ENCODE results near the gene SDK1.
"Not testable (repeated sequence)": the region's sequence is repeated elsewhere in the genome, so short reads cannot be mapped to it uniquely, and the experiment has no call there.

SDK1 gene

GRCh38 chr7:3682028-3682710 lies 381.1 kb downstream of the SDK1 start:
- peak; percentile 57 for DNase-seq

GRCh38 chr7:3683546-3684539 lies 382.8 kb downstream of the SDK1 start:
- no peak for DNase-seq

GRCh38 chr7:3688071-3688470 lies 387.0 kb downstream of the SDK1 start:
- DNase-seq = no peak

- no peak for DNase-seq
Measured at GRCh38 chr7:3688842-3689241, 387.8 kb downstream of the SDK1 start.

GRCh38 chr7:3691478-3692158 lies 390.6 kb downstream of the SDK1 start:
- DNase-seq = peak; percentile 42

GRCh38 chr7:3695602-3696001 lies 394.6 kb downstream of the SDK1 start:
- no peak for DNase-seq

GRCh38 chr7:3696113-3696512 lies 395.1 kb downstream of the SDK1 start:
- no peak for DNase-seq

- DNase-seq = no peak
Measured at GRCh38 chr7:3697472-3697871, 396.4 kb downstream of the SDK1 start.

GRCh38 chr7:3705258-3705657 lies 404.2 kb downstream of the SDK1 start:
- DNase-seq = no peak

- DNase-seq = not testable (repeated sequence)
Measured at GRCh38 chr7:3706091-3706490, 405.0 kb downstream of the SDK1 start.

- no peak for DNase-seq
Measured at GRCh38 chr7:3710122-3710521, 409.1 kb downstream of the SDK1 start.

- DNase-seq = no peak
Measured at GRCh38 chr7:3710531-3710930, 409.5 kb downstream of the SDK1 start.

GRCh38 chr7:3712841-3713240 lies 411.8 kb downstream of the SDK1 start:
- DNase-seq = no peak

- DNase-seq = no peak
Measured at GRCh38 chr7:3721422-3721821, 420.4 kb downstream of the SDK1 start.

- DNase-seq = peak; percentile 80
Measured at GRCh38 chr7:3722396-3722922, 421.4 kb downstream of the SDK1 start.

- no peak for DNase-seq
Measured at GRCh38 chr7:3725155-3726059, 424.4 kb downstream of the SDK1 start.

GRCh38 chr7:3730276-3730675 lies 429.2 kb downstream of the SDK1 start:
- DNase-seq = no peak

- DNase-seq = peak; percentile 50
Measured at GRCh38 chr7:3732395-3733005, 431.4 kb downstream of the SDK1 start.

GRCh38 chr7:3733541-3734140 lies 432.6 kb downstream of the SDK1 start:
- peak; percentile 23 for DNase-seq

GRCh38 chr7:3738964-3739363 lies 437.9 kb downstream of the SDK1 start:
- DNase-seq = no peak

- DNase-seq = peak; percentile 20
Measured at GRCh38 chr7:3739983-3740382, 438.9 kb downstream of the SDK1 start.

All from retina (tissue), 1 donor.